ENCODE measurements around the gene RAB6C. TPM values are rescaled to one million over a fixed set of nuclear protein-coding genes. Genes with fewer than 3 reads are reported as not detected.
"Not testable (repeated sequence)": the region's sequence is repeated elsewhere in the genome, so short reads cannot be mapped to it uniquely, and the experiment has no call there.

RAB6C gene
- not detected for total RNA-seq
- polyA plus RNA-seq: under 1 TPM in 1 of 2 donors, not detected in 1; 0.09 TPM
- not detected for total RNA-seq

DNA sequence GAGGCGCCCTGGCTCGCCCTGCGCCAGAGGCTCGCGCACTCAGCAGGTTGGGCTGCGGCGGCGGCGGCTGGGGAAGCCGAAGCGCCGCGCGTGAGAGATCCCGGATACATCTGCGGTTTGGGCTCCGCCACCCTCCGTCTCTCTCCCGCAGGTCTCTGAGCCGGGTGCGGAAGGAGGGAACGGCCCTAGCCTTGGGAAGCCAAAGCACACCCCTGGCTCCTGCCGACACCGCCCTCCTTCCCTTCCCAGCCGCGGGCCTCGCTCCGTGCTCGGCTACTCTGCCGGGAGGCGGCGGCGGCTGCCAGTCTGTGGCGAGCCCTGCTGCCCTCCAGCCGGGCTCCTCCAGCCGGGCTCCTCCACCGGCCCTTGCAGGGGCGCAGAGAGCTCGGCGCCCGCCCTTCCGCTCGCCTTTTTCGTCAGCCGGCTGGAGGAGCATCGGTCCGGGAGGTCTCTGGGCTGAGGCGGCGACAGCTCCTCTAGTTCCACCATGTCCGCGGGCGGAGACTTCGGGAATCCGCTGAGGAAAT lies at the start of gene RAB6C:
TSS of gene RAB6C (plus strand) at position 38 of the 527 bp plus-strand sequence. CDS start at position 488, 450 bp downstream.
- H3K4me3 ChIP-seq (ENCODE audit: low read length); CTCF ChIA-PET; POLR2A ChIA-PET; H3K4me1 ChIP-seq (ENCODE audit: control insufficient read depth in 2 of 2, insufficient read depth in 2 of 2, low read length in 2 of 2); H3K27me3 ChIP-seq (ENCODE audit: control insufficient read depth in 2 of 2, insufficient read depth in 2 of 2, low read length in 2 of 2); DNase-seq; H3K27ac ChIP-seq (ENCODE audit: low read depth, low read length); H3K36me3 Mint-ChIP-seq; H3K27ac Mint-ChIP-seq; intact Hi-C loops (cut with micrococcal nuclease); H3K9me3 ChIP-seq (ENCODE audit: control insufficient read depth in 2 of 3, low read length in 3 of 3); H3K36me3 ChIP-seq (ENCODE audit: control insufficient read depth in 2 of 3, insufficient read depth in 3 of 3, low read length in 3 of 3): not testable (repeated sequence)
- peak; percentile 18 for ATAC-seq
- peaks cover 49 to 75% (median 60%) of the 10 kb centered on the region in 5 donors for H3K27me3 Mint-ChIP-seq
- peaks cover 2 to 18% (median 4%) of the 10 kb centered on the region in 11 donors for H3K9me3 Mint-ChIP-seq
- peak within 1 kb of the TSS; percentile 34 to 72 (median 56) for H3K4me3 Mint-ChIP-seq
- peaks cover 6 to 21% (median 9%) of the 10 kb centered on the region in 7 donors for H3K4me1 Mint-ChIP-seq

DNA sequence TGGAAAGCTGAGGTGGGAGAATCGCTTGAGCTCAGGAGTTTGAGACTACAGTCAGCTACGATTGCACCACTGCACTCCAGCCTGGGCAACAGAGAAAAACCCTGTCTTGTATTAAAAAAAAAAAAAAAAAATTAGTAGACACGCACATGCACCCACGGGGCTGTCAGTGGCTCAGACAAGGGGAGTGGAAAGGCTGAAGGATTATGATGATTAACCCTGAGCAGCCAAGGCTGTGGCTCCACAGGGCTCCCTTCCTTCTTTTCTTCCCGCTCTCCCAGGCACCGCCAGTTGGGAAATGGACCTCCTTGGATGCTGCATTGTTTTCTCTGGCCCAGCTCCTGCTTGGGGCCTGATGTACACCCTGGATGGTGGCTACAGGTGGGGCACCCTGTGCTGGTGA lies 49.0 kb upstream of the RAB6C start:
- H3K27ac Mint-ChIP-seq: no peak overlapping the region
- no peak overlapping the region for H3K4me3 ChIP-seq (ENCODE audit: low read length)
- no peaks in the 10 kb centered on the region for H3K9me3 Mint-ChIP-seq
- H3K4me1 Mint-ChIP-seq: peaks cover 0 to 2% (median 0%) of the 10 kb centered on the region in 7 donors
- no peaks in the 10 kb centered on the region for H3K9me3 ChIP-seq (ENCODE audit: control insufficient read depth in 2 of 3, low read length in 3 of 3)
- no peaks in the 10 kb centered on the region for H3K36me3 Mint-ChIP-seq
- no peak overlapping the region for H3K4me3 Mint-ChIP-seq
- DNase-seq: no peak
- intact Hi-C loops (cut with micrococcal nuclease): no loop called here
- H3K27me3 ChIP-seq (ENCODE audit: control insufficient read depth in 2 of 2, insufficient read depth in 2 of 2, low read length in 2 of 2): no peaks in the 10 kb centered on the region
- ATAC-seq: no peak
- no peak overlapping the region for H3K27ac ChIP-seq (ENCODE audit: low read depth, low read length)
- H3K4me1 ChIP-seq (ENCODE audit: control insufficient read depth in 2 of 2, insufficient read depth in 2 of 2, low read length in 2 of 2): no peaks in the 10 kb centered on the region
- H3K36me3 ChIP-seq (ENCODE audit: control insufficient read depth in 2 of 3, insufficient read depth in 3 of 3, low read length in 3 of 3): no peaks in the 10 kb centered on the region
- H3K27me3 Mint-ChIP-seq: peaks cover 22 to 40% (median 34%) of the 10 kb centered on the region in 5 donors
- CTCF ChIA-PET: no interaction called here
- POLR2A ChIA-PET: no interaction called here

DNA sequence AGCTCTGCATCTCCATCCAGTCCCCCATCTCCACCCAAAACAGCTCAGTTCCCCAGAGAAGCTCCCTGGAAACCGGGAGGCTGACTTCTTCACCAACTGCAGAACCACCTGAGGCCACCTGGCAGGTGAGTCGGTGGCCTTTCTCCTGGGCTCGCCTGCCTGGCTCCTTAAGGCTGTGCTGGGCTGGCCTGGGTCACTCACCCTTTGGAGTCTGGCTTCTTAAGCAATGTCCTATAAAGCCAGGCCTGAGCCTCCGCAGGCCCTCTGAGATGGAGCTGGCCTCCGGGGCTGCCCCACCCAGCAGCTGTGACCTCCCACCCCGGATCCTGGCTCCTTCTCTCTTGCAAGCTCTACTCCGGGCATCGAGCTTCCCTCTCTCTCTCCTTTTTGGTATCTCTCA lies 46.1 kb upstream of the RAB6C start:
- H3K4me1 Mint-ChIP-seq; H3K27me3 ChIP-seq (ENCODE audit: control insufficient read depth in 2 of 2, insufficient read depth in 2 of 2, low read length in 2 of 2); ATAC-seq; H3K9me3 ChIP-seq (ENCODE audit: control insufficient read depth in 2 of 3, low read length in 3 of 3); H3K4me1 ChIP-seq (ENCODE audit: control insufficient read depth in 2 of 2, insufficient read depth in 2 of 2, low read length in 2 of 2); CTCF ChIA-PET; H3K9me3 Mint-ChIP-seq; intact Hi-C loops (cut with micrococcal nuclease); H3K36me3 ChIP-seq (ENCODE audit: control insufficient read depth in 2 of 3, insufficient read depth in 3 of 3, low read length in 3 of 3); H3K36me3 Mint-ChIP-seq; DNase-seq; H3K4me3 ChIP-seq (ENCODE audit: low read length); H3K4me3 Mint-ChIP-seq; H3K27ac ChIP-seq (ENCODE audit: low read depth, low read length): not testable (repeated sequence)
- Mint-ChIP-seq H3K27me3 (peaks cover 8 to 40% (median 34%) of the 10 kb centered on the region in 5 donors), H3K27ac (peak overlapping the region in 1 of 9 donors; percentile 38)
- POLR2A ChIA-PET: interaction anchor here (0.6 kb wide), 1 partner anchor 15 kb away, joined by 3 read pairs; no protein-coding TSS in a partner anchor

DNA sequence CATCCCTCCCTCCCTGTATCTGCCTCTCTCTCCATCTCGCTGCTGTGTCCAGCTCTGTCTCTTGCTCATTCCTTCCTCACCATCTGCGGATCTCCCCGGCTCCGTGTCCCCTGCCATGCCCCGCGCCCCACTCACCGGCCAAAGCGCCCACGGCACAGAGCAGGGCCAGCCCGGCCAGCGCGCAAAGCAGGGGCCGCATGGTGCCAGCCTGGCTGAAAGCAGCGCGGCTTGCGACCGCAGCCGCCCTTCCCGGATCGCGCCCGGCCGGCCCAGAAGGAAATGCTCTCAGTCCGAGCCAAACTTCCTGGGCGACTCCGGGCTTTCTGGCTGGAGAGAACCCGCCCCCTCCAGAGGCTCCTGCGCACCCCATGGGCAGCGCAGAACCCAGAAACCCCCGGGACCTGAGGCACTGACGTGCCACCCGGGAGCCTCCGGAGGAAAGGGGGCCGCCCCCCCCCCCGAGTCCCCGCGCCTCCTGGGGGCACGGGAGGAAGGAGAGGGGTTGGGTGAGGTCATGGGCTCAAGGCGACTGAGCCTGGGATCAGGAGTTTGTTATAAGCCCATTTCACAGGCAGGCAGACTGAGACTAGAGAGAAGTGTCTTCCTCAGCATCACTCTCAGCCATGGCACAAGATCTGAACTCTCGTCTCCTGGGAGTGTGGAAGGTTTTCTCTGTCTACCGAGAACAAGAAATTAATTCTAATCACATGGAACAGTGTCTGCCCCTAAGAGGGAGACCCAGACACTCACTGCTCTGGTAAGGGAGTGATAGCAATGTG lies 45.2 kb upstream of the RAB6C start:
- Histone ChIP-seq H3K27me3 (ENCODE audit: control insufficient read depth in 2 of 2, insufficient read depth in 2 of 2, low read length in 2 of 2) (no peaks in the 10 kb centered on the region), H3K9me3 (ENCODE audit: control insufficient read depth in 2 of 3, low read length in 3 of 3) (no peaks in the 10 kb centered on the region), H3K4me1 (ENCODE audit: control insufficient read depth in 2 of 2, insufficient read depth in 2 of 2, low read length in 2 of 2) (no peaks in the 10 kb centered on the region), H3K27ac (ENCODE audit: low read depth, low read length) (no peak overlapping the region), H3K4me3 (ENCODE audit: low read length) (no peak overlapping the region), H3K36me3 (ENCODE audit: control insufficient read depth in 2 of 3, insufficient read depth in 3 of 3, low read length in 3 of 3) (no peaks in the 10 kb centered on the region)
- POLR2A ChIA-PET: interaction anchor here (0.6 kb wide), 1 partner anchor 14 kb away, joined by 3 read pairs; no protein-coding TSS in a partner anchor
- no peaks in the 10 kb centered on the region for H3K4me1 Mint-ChIP-seq
- intact Hi-C loops (cut with micrococcal nuclease): no loop called here
- CTCF ChIA-PET: no interaction called here
- no peaks in the 10 kb centered on the region for H3K9me3 Mint-ChIP-seq
- no peak overlapping the region for H3K27ac Mint-ChIP-seq
- ATAC-seq (no peak), DNase-seq (no peak)
- no peaks in the 10 kb centered on the region for H3K36me3 Mint-ChIP-seq
- peaks cover 8 to 45% (median 37%) of the 10 kb centered on the region in 5 donors for H3K27me3 Mint-ChIP-seq
- H3K4me3 Mint-ChIP-seq: no peak overlapping the region

DNA sequence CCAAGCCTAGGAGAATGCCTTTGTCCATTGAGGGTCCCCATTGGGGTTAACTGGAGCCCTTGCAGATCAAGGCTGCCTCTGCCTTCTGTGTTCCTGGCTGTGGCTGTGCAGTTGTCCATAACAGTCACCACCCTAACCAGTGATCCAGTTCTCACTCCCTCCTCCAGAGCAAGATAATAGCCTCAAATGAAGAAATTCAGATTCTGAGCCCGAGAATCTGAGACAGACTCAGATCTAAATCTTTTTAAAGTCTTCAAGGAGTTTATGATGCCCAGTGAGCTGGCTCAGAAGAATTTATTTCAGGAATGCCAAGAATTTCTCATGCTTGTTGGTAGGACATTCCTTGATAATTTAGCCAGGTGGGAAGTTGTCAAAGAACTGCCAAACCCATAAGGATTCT lies 44.3 kb upstream of the RAB6C start:
- Mint-ChIP-seq H3K36me3 (no peaks in the 10 kb centered on the region), H3K9me3 (no peaks in the 10 kb centered on the region), H3K4me3 (no peak overlapping the region), H3K27ac (no peak overlapping the region), H3K4me1 (no peaks in the 10 kb centered on the region), H3K27me3 (peaks cover 8 to 46% (median 37%) of the 10 kb centered on the region in 5 donors)
- no peak overlapping the region for H3K27ac ChIP-seq (ENCODE audit: low read depth, low read length)
- H3K36me3 ChIP-seq (ENCODE audit: control insufficient read depth in 2 of 3, insufficient read depth in 3 of 3, low read length in 3 of 3): no peaks in the 10 kb centered on the region
- H3K9me3 ChIP-seq (ENCODE audit: control insufficient read depth in 2 of 3, low read length in 3 of 3): no peaks in the 10 kb centered on the region
- no peak overlapping the region for H3K4me3 ChIP-seq (ENCODE audit: low read length)
- CTCF ChIA-PET: no interaction called here
- intact Hi-C loops (cut with micrococcal nuclease): loop anchor here in 1 of 2 donors (5.0 kb wide), 1 partner anchor 447 kb away; no protein-coding TSS in a partner anchor
- ATAC-seq (no peak), DNase-seq (no peak)
- POLR2A ChIA-PET: no interaction called here
- H3K27me3 ChIP-seq (ENCODE audit: control insufficient read depth in 2 of 2, insufficient read depth in 2 of 2, low read length in 2 of 2): no peaks in the 10 kb centered on the region
- H3K4me1 ChIP-seq (ENCODE audit: control insufficient read depth in 2 of 2, insufficient read depth in 2 of 2, low read length in 2 of 2): no peaks in the 10 kb centered on the region

DNA sequence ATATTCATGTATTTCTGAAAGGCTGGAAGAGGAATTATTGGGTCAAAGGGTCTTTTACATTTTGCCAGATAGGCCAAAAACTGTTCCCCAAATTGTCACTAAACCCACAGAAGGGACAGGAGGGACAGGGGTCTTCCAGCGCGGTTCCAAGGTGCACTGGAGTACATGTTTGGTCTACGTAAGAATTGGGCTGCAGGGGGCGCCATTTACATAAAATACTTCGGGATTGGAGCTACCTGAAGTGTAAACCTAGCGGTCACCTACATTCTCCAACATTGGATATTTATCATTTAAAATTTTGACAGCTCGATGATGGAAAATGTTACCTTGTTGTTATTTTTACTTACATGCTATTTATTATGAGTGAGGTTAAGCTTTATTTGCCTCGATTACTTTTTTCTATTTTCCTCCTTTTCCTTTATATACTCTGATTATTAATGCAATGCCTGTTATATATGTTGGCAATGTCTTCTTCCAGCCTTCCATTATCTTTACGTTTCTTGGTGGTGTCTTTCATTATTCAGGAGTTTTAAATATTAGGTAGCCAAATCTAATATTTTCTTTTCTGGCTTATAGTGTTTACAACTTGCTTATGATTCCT lies 43.0 kb upstream of the RAB6C start:
- no peaks in the 10 kb centered on the region for H3K27me3 ChIP-seq (ENCODE audit: control insufficient read depth in 2 of 2, insufficient read depth in 2 of 2, low read length in 2 of 2)
- Mint-ChIP-seq H3K4me3 (no peak overlapping the region), H3K36me3 (no peaks in the 10 kb centered on the region), H3K27me3 (peaks cover 8 to 46% (median 37%) of the 10 kb centered on the region in 5 donors), H3K9me3 (no peaks in the 10 kb centered on the region), H3K27ac (no peak overlapping the region), H3K4me1 (no peaks in the 10 kb centered on the region)
- peak; percentile 56 for ATAC-seq
- H3K9me3 ChIP-seq (ENCODE audit: control insufficient read depth in 2 of 3, low read length in 3 of 3): no peaks in the 10 kb centered on the region
- H3K27ac ChIP-seq (ENCODE audit: low read depth, low read length): no peak overlapping the region
- DNase-seq: peak in 6 of 9 donors; percentile 8 to 55 (median 27)
- H3K36me3 ChIP-seq (ENCODE audit: control insufficient read depth in 2 of 3, insufficient read depth in 3 of 3, low read length in 3 of 3): no peaks in the 10 kb centered on the region
- ChIA-PET CTCF (no interaction called here), POLR2A (no interaction called here)
- intact Hi-C loops (cut with micrococcal nuclease): loop anchor here in 1 of 2 donors (1.0 to 5.0 kb wide), 2 partner anchors 396 to 446 kb away; no protein-coding TSS in a partner anchor
- H3K4me3 ChIP-seq (ENCODE audit: low read length): no peak overlapping the region
- H3K4me1 ChIP-seq (ENCODE audit: control insufficient read depth in 2 of 2, insufficient read depth in 2 of 2, low read length in 2 of 2): no peaks in the 10 kb centered on the region
